ENCODE measurements around the gene PRSS27. TPM values are rescaled to one million over a fixed set of nuclear protein-coding genes. Genes with fewer than 3 reads are reported as not detected.

PRSS27 gene
- polyA plus RNA-seq, 1 of the 3 experiments (the other 2 are of a cell fraction), result 7.7 TPM

DNA sequence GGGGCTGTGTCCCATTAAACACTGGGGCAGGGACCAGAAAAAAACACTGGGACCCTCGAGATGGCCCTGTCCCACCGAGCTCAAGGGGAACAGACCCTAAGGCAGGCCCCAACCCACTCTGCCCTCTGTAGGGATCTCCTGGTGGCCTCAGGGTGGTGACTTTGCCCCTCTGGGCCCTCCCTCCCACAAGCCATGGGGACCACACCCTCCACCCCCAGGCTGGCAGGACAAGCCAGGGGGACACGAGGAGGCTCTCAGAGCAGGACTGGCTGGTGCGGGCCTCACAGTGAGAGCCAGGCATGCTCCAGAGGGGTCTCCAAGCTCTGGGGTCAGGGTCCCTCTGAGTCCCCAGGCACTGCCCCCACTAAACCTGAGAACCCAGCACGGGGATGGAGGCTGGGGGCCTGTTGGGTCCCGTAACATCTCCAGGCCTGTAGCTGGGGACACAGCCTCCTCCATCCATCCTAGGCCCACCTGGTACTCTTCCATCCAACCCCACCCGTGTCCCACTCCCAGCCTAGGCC, 17.9 kb upstream of the PRSS27 start:
- H3K79me2 ChIP-seq (ENCODE audit: insufficient read depth), result no peaks in the 10 kb centered on the region
- H3K4me1 ChIP-seq (ENCODE audit: control insufficient read depth in 1 of 2, insufficient read depth in 2 of 2, low read depth in 1 of 2, low read length in 1 of 2), result no peaks in the 10 kb centered on the region; a peak in 1 of 4 replicates
- no peaks in the 10 kb centered on the region for H3K9me2 ChIP-seq
- H3K9ac ChIP-seq, result no peak overlapping the region
- DNase-seq, result no peak
- no peak overlapping the region for H3K4me2 ChIP-seq
- no peaks in the 10 kb centered on the region for H3K36me3 ChIP-seq (replicated peaks in 1 of 2; ENCODE audit: control insufficient read depth in 1 of 2, insufficient read depth in 2 of 2, low read length in 1 of 2)
- 58% methylated on average over 4 of the region's 7 CpGs for WGBS (ENCODE audit: low lambda C conversion rate)
- H3F3A ChIP-seq (replicated peaks; ENCODE audit: insufficient read depth), result no peaks in the 10 kb centered on the region
- ChIA-PET CTCF (no interaction called here), POLR2A (no interaction called here)
- H3K27ac ChIP-seq (ENCODE audit: low read depth in 2 of 2, low read length in 1 of 2), result no peak overlapping the region
- H3K9me3 ChIP-seq, result no peaks in the 10 kb centered on the region
- H3K4me3 ChIP-seq (ENCODE audit: low read depth in 2 of 2, low read length in 1 of 2), result no peak overlapping the region
- TF ChIP-seq USF1 (IDR thresholded peaks at IDR 0.05; ENCODE audit: borderline replicate concordance, low read depth) (no peak), ZBTB33 (IDR thresholded peaks at IDR 0.05; ENCODE audit: borderline replicate concordance, low read depth) (no peak), USF2 (IDR thresholded peaks at IDR 0.05; ENCODE audit: borderline replicate concordance, low read depth, low read length) (no peak), NRF1 (IDR thresholded peaks at IDR 0.05; ENCODE audit: low read depth, low read length) (no peak), FOSL2 (IDR thresholded peaks at IDR 0.05; ENCODE audit: borderline replicate concordance, low read depth) (no peak), GABPA (IDR thresholded peaks at IDR 0.05; ENCODE audit: low read depth) (no peak)
- TF ChIP-seq, protein P1, sequence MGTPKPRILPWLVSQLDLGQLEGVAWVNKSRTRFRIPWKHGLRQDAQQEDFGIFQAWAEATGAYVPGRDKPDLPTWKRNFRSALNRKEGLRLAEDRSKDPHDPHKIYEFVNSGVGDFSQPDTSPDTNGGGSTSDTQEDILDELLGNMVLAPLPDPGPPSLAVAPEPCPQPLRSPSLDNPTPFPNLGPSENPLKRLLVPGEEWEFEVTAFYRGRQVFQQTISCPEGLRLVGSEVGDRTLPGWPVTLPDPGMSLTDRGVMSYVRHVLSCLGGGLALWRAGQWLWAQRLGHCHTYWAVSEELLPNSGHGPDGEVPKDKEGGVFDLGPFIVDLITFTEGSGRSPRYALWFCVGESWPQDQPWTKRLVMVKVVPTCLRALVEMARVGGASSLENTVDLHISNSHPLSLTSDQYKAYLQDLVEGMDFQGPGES (IDR thresholded peaks at IDR 0.05; ENCODE audit: low read depth, low read length), result no peak
- no peak overlapping the region for H2AFZ ChIP-seq (ENCODE audit: low read depth)
- H4K20me1 ChIP-seq (ENCODE audit: insufficient read depth), result no peaks in the 10 kb centered on the region
- no peaks in the 10 kb centered on the region for H3K27me3 ChIP-seq (ENCODE audit: insufficient read depth)

- no peaks in the 10 kb centered on the region for H3K9me2 ChIP-seq
- H3K4me2 ChIP-seq, result no peak overlapping the region
- WGBS (ENCODE audit: low lambda C conversion rate), result 83% methylated on average over 4 of the region's 5 CpGs
- no peaks in the 10 kb centered on the region for H3K27me3 ChIP-seq (ENCODE audit: insufficient read depth)
- H4K20me1 ChIP-seq (ENCODE audit: insufficient read depth), result no peaks in the 10 kb centered on the region
- no peak for DNase-seq
- no peak overlapping the region for H3K4me3 ChIP-seq (ENCODE audit: low read depth in 2 of 2, low read length in 1 of 2)
- POLR2A ChIA-PET, result no interaction called here
- H3K9me3 ChIP-seq, result no peaks in the 10 kb centered on the region
- no peaks in the 10 kb centered on the region for H3K36me3 ChIP-seq (replicated peaks in 1 of 2; ENCODE audit: control insufficient read depth in 1 of 2, insufficient read depth in 2 of 2, low read length in 1 of 2)
- H3K79me2 ChIP-seq (ENCODE audit: insufficient read depth), result no peaks in the 10 kb centered on the region
- H3K4me1 ChIP-seq (ENCODE audit: control insufficient read depth in 1 of 2, insufficient read depth in 2 of 2, low read depth in 1 of 2, low read length in 1 of 2), result no peaks in the 10 kb centered on the region; a peak in 1 of 4 replicates
- TF ChIP-seq CTCF (IDR thresholded peaks at IDR 0.05) (no peak), MEF2A (IDR thresholded peaks at IDR 0.05; ENCODE audit: borderline replicate concordance, low read depth) (no peak), FOXM1 (IDR thresholded peaks at IDR 0.05; ENCODE audit: low read depth) (no peak), GATA2 (CRISPR knock-in tag; IDR thresholded peaks at IDR 0.05) (no peak), TAF1 (IDR thresholded peaks at IDR 0.05; ENCODE audit: borderline replicate concordance, low read depth, low read length) (no peak), GABPA (IDR thresholded peaks at IDR 0.05; ENCODE audit: low read depth) (no peak), SMC3 (IDR thresholded peaks at IDR 0.05; ENCODE audit: low read depth, low read length) (no peak), RAD21 (IDR thresholded peaks at IDR 0.05; ENCODE audit: low read length) (no peak), RFX5 (IDR thresholded peaks at IDR 0.05; ENCODE audit: low read length) (no peak), YY1 (IDR thresholded peaks at IDR 0.05; ENCODE audit: low read depth) (no peak), USF1 (IDR thresholded peaks at IDR 0.05; ENCODE audit: borderline replicate concordance, low read depth) (no peak)
- H3K9ac ChIP-seq, result no peak overlapping the region
- CTCF ChIA-PET, result interaction anchor here (1.9 kb wide), 1 partner anchor 131 kb away, joined by 6 read pairs; no protein-coding TSS in a partner anchor
- no peak overlapping the region for H3K27ac ChIP-seq (ENCODE audit: low read depth in 2 of 2, low read length in 1 of 2)
- H3F3A ChIP-seq (replicated peaks; ENCODE audit: insufficient read depth), result no peaks in the 10 kb centered on the region
- no peak overlapping the region for H2AFZ ChIP-seq (ENCODE audit: low read depth)
Measured at GRCh38 chr16:2737238-2737605, 17.2 kb upstream of the PRSS27 start.
